ENCODE data around the gene F12. TPM values are rescaled to one million over a fixed set of nuclear protein-coding genes. Genes with fewer than 3 reads are reported as not detected.

Gene F12
- total RNA-seq, 1 donor: not detected

DNA sequence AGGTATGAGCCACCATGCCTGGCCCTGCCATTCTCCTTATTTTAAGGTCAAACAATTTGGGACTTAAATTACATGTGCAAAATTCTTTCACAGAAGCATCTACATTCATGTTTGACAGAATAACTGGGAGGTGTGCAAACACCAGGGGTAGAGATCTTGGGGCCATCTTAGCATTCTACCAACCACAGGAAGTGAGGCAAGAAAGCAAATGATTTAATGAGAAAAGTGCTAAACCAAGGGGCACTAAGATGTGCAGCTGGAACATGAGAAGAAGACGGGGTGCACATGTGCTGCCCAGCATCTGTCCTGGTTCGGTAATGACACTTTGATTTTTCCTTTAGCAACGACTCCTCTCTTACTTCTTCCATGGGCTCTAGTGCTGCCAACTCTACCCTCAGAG, 1.2 kb upstream of the F12 start:
- Histone ChIP-seq H3K79me2 (ENCODE audit: insufficient read depth, low read length) (no peaks in the 10 kb centered on the region), H3K27ac (ENCODE audit: low read depth, low read length) (no peak overlapping the region), H3K4me2 (ENCODE audit: insufficient read depth, low read length) (no peak overlapping the region), H3K4me3 (ENCODE audit: insufficient read depth, low read length) (no peak overlapping the region), H3K9me3 (ENCODE audit: low read depth, low read length) (no peaks in the 10 kb centered on the region), H3K4me1 (ENCODE audit: insufficient read depth, low read length) (no peaks in the 10 kb centered on the region), H3K36me3 (ENCODE audit: insufficient read depth, low read length) (no peaks in the 10 kb centered on the region), H3K27me3 (ENCODE audit: insufficient read depth, low read length) (peaks cover 25% of the 10 kb centered on the region), H2AFZ (ENCODE audit: low read length) (no peak overlapping the region), H4K20me1 (ENCODE audit: insufficient read depth, low read length) (no peaks in the 10 kb centered on the region)
- DNase-seq (ENCODE audit: insufficient read length, low spot score, missing footprints): peak; percentile 45
- TF ChIP-seq, protein P1, sequence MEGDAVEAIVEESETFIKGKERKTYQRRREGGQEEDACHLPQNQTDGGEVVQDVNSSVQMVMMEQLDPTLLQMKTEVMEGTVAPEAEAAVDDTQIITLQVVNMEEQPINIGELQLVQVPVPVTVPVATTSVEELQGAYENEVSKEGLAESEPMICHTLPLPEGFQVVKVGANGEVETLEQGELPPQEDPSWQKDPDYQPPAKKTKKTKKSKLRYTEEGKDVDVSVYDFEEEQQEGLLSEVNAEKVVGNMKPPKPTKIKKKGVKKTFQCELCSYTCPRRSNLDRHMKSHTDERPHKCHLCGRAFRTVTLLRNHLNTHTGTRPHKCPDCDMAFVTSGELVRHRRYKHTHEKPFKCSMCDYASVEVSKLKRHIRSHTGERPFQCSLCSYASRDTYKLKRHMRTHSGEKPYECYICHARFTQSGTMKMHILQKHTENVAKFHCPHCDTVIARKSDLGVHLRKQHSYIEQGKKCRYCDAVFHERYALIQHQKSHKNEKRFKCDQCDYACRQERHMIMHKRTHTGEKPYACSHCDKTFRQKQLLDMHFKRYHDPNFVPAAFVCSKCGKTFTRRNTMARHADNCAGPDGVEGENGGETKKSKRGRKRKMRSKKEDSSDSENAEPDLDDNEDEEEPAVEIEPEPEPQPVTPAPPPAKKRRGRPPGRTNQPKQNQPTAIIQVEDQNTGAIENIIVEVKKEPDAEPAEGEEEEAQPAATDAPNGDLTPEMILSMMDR (IDR thresholded peaks at IDR 0.05; ENCODE audit: extremely low read depth, low read depth, low read length): no peak

DNA sequence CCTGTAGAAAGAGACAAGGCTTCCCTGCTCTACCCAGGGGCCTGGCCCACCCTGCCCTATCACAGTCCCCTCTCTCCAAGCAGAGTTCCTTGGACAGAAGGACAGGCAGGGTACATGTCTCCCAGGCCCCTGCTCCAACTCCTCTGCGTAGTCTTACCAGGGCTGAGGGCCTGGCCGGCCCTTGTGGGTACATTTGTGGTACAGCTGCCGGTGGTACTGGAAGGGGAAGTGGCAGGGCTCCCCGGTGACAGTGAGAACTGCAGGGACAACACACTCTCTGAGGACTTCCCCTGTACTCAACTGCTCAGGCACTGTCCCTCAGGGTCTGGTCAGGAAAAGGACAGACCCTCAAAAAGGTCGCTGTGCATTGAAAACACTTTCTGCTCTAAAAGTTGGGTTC, 3.6 kb downstream of the F12 start:
- peak; percentile 72 for DNase-seq (ENCODE audit: insufficient read length, low spot score, missing footprints)
- Histone ChIP-seq H3K27ac (ENCODE audit: low read depth, low read length) (no peak overlapping the region), H3K4me2 (ENCODE audit: insufficient read depth, low read length) (no peak overlapping the region), H3K27me3 (ENCODE audit: insufficient read depth, low read length) (peaks cover 44% of the 10 kb centered on the region), H3K9me3 (ENCODE audit: low read depth, low read length) (no peaks in the 10 kb centered on the region), H3K79me2 (ENCODE audit: insufficient read depth, low read length) (no peaks in the 10 kb centered on the region), H3K4me3 (ENCODE audit: insufficient read depth, low read length) (no peak overlapping the region), H3K4me1 (ENCODE audit: insufficient read depth, low read length) (peaks cover 14% of the 10 kb centered on the region), H2AFZ (ENCODE audit: low read length) (no peak overlapping the region), H4K20me1 (ENCODE audit: insufficient read depth, low read length) (no peaks in the 10 kb centered on the region), H3K36me3 (ENCODE audit: insufficient read depth, low read length) (no peaks in the 10 kb centered on the region)
- TF ChIP-seq, protein P1 (IDR thresholded peaks at IDR 0.05; ENCODE audit: extremely low read depth, low read depth, low read length): no peak

DNA sequence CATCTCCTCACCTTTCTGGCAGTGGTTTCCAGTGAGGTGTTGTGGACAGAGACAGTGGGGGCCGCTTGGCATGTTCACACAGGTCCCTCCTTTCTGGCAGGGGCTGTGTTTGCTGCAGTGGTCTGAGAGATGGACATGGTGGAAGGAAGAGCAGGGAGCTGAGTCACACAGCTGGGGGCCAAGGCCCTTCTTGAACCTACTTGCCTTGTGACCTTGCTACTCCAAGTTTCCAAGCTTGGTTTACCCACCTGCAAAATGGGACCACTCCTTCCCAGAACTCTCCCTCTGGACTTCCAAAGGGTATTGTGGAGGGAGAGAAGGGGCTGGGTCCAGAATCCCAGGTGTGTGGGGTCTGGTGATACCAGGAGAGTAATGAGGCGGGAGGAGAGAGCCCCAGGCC, 4.1 kb downstream of the F12 start:
- TF ChIP-seq, protein P1 (IDR thresholded peaks at IDR 0.05; ENCODE audit: extremely low read depth, low read depth, low read length): no peak
- Histone ChIP-seq H3K4me2 (ENCODE audit: insufficient read depth, low read length) (no peak overlapping the region), H3K4me3 (ENCODE audit: insufficient read depth, low read length) (no peak overlapping the region), H3K9me3 (ENCODE audit: low read depth, low read length) (no peaks in the 10 kb centered on the region), H3K36me3 (ENCODE audit: insufficient read depth, low read length) (no peaks in the 10 kb centered on the region), H3K27ac (ENCODE audit: low read depth, low read length) (no peak overlapping the region), H2AFZ (ENCODE audit: low read length) (no peak overlapping the region), H4K20me1 (ENCODE audit: insufficient read depth, low read length) (no peaks in the 10 kb centered on the region), H3K27me3 (ENCODE audit: insufficient read depth, low read length) (peaks cover 49% of the 10 kb centered on the region), H3K4me1 (ENCODE audit: insufficient read depth, low read length) (peaks cover 14% of the 10 kb centered on the region), H3K79me2 (ENCODE audit: insufficient read depth, low read length) (no peaks in the 10 kb centered on the region)
- peak; percentile 73 for DNase-seq (ENCODE audit: insufficient read length, low spot score, missing footprints)

DNA sequence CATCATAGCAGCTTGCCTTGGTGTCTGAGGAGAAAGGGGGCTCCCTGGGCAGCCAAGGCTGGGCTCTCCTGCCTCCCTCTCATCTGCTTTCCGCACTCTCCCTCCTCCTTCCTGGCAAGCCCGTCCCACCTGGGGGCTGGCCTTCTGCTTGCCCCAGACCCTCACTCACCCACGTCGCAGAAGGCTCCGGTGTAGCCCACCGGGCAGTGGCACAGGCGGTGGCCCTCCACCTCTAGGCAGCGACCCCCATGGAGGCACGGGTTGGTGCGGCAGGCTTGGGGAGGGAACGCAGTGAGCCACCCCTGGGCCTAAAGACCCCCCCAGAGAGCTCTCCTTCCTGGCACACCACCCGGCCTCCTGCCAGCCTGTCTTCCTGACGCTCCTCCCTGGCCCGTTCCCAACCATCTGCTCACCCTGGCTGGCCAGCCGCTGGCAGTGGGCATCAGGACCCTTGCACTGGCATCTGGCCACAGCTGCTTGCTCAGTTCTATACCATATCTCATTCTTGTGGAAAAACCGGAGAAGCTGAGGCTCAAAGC, 4.7 kb downstream of the F12 start:
- H3K36me3 ChIP-seq (ENCODE audit: insufficient read depth, low read length): no peaks in the 10 kb centered on the region

More for the DNA sequence above, 4.7 kb downstream of the F12 start:
- Histone ChIP-seq H3K27me3 (ENCODE audit: insufficient read depth, low read length) (peaks cover 55% of the 10 kb centered on the region), H3K4me1 (ENCODE audit: insufficient read depth, low read length) (peaks cover 14% of the 10 kb centered on the region), H3K79me2 (ENCODE audit: insufficient read depth, low read length) (no peaks in the 10 kb centered on the region), H2AFZ (ENCODE audit: low read length) (peak overlapping the region; percentile 92), H3K4me2 (ENCODE audit: insufficient read depth, low read length) (peak overlapping the region; percentile 92), H3K9me3 (ENCODE audit: low read depth, low read length) (no peaks in the 10 kb centered on the region), H4K20me1 (ENCODE audit: insufficient read depth, low read length) (no peaks in the 10 kb centered on the region), H3K27ac (ENCODE audit: low read depth, low read length) (no peak overlapping the region), H3K4me3 (ENCODE audit: insufficient read depth, low read length) (peak overlapping the region; percentile 73)
- TF ChIP-seq, protein P1 (IDR thresholded peaks at IDR 0.05; ENCODE audit: extremely low read depth, low read depth, low read length): no peak
- DNase-seq (ENCODE audit: insufficient read length, low spot score, missing footprints): peak; percentile 63

Data from osteoblast (primary cell).